Thoracic aorta (tissue), 2 donors: Measurements from ENCODE around the gene PPARG. TPM values are rescaled to one million over a fixed set of nuclear protein-coding genes. Genes with fewer than 3 reads are reported as not detected.

ENCODE experiments used
- ATAC-seq: fragments of 150-250 bp; one replicate; pipeline ENCODE4 v1.8.0; 2017; ENCODE audit warnings: low read depth; ENCODE audit not compliant: insufficient number of reproducible peaks, low FRiP score
- DNase-seq: peaks from one replicate; pipeline ENCODE4 v3.0.0-alpha.2; 2020; ENCODE audit warnings: low spot score
- H3K27ac ChIP-seq, 2 donors: fragments of 200-600 bp; sonication (generic); 1 replicate in 1 of 2; 2 replicates in 1 of 2; pipeline ENCODE4 v1.5.1; 2016; ENCODE audit warnings: mild to moderate bottlenecking in 2 of 2, moderate library complexity in 2 of 2
- H3K27me3 ChIP-seq: fragments of 200-600 bp; sonication (generic); replicated peaks from 2 replicates; pipeline ENCODE4 v1.6.0; 2016; ENCODE audit warnings: mild to moderate bottlenecking; ENCODE audit not compliant: insufficient read depth
- H3K36me3 ChIP-seq: fragments of 200-600 bp; sonication (generic); one replicate; pipeline ENCODE4 v1.5.1; 2016
- H3K4me1 ChIP-seq, 2 donors: fragments of 200-600 bp; sonication (generic); 1 replicate in 1 of 2; 2 replicates in 1 of 2; pipeline versions ENCODE4 v1.5.1 to v1.6.0; 2016; ENCODE audit warnings: low read depth in 2 of 2, mild to moderate bottlenecking in 1 of 2; ENCODE audit not compliant: control insufficient read depth in 1 of 2
- H3K4me3 ChIP-seq: fragments of 200-600 bp; sonication (generic); 2 replicates; pipeline ENCODE4 v1.5.1; 2016; ENCODE audit warnings: mild to moderate bottlenecking
- H3K9me3 ChIP-seq: fragments of 200-600 bp; sonication (generic); 2 replicates; pipeline ENCODE4 v1.5.1; 2016
- total RNA-seq, 2 donors: library from RNA; depleted of rRNA; stranded (reverse); fragments of >200 nt; gene quantifications; one replicate each; pipeline versions ENCODE4 v1.1.0 to v1.2.3, GENCODE V29; 2016
- TF ChIP-seq, protein P1 (sequence below): fragments of 200-600 bp; sonication (generic); IDR thresholded peaks from one replicate; pipeline ENCODE4 v1.5.1; 2019; ENCODE audit warnings: antibody characterized with exemption

PPARG gene
- total RNA-seq, 2 donors from 2014 or later: 8.5 to 13.1 TPM

DNA sequence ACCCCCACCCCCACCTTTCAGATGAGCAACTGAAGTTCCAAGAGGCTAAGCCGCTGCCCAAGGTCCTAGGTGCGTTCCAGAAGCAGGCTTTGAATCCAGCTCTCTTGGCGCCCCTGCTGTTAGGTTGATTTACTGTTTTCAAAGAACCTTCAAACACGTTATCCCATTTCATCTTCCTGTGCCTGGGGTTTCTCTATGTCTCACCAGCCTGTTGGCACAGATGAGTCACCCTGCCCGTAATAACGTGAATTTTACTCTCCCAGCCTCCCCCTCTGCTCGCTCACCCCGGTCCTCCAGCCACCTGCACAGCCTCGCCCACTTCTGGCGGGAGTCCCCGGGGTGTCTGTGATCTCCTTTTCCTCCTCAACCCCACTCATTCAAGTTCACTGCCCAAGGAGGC lies 182.4 kb downstream of the PPARG start:
- DNase-seq: no peak
- Histone ChIP-seq H3K27me3 (no peaks in the 10 kb centered on the region), H3K4me3 (no peak overlapping the region), H3K4me1 (peaks cover 6 to 7% of the 10 kb centered on the region in 2 donors), H3K27ac (no peak overlapping the region), H3K9me3 (no peaks in the 10 kb centered on the region), H3K36me3 (no peaks in the 10 kb centered on the region)
- no peak for ATAC-seq
- TF ChIP-seq, protein P1, sequence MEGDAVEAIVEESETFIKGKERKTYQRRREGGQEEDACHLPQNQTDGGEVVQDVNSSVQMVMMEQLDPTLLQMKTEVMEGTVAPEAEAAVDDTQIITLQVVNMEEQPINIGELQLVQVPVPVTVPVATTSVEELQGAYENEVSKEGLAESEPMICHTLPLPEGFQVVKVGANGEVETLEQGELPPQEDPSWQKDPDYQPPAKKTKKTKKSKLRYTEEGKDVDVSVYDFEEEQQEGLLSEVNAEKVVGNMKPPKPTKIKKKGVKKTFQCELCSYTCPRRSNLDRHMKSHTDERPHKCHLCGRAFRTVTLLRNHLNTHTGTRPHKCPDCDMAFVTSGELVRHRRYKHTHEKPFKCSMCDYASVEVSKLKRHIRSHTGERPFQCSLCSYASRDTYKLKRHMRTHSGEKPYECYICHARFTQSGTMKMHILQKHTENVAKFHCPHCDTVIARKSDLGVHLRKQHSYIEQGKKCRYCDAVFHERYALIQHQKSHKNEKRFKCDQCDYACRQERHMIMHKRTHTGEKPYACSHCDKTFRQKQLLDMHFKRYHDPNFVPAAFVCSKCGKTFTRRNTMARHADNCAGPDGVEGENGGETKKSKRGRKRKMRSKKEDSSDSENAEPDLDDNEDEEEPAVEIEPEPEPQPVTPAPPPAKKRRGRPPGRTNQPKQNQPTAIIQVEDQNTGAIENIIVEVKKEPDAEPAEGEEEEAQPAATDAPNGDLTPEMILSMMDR: no peak

DNA sequence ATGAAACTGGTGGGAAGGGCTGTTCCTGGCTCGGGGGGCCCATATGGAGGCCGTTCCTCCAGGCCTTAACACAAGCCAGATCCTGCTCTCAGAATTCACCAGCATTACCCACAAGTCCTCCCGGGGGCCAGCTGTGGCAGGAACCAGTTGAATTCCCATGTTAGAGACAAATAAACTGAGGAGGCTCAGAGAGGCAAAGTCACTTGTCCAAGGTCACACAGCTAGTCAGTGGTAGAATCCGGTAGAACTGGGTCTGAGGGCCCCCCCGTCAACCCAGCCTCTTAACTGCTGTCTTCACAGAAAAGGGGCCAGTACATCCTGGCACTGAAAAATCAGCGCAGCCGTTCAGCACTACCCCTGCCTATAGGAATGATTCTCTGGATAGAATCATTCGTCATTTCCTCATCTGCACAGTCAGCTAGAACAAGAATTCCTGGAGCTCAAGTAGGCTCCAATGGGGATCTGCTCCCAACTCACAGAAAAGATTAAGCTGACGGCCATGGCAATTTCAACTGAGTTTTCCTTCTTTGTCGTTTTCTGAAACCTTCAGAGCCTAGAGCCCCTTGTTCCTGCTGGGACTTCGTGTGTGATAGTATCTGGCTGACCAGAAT lies 183.2 kb downstream of the PPARG start:
- Histone ChIP-seq H3K27ac (no peak overlapping the region), H3K4me3 (no peak overlapping the region), H3K27me3 (no peaks in the 10 kb centered on the region), H3K4me1 (peaks cover 12% of the 10 kb centered on the region in 2 donors), H3K9me3 (no peaks in the 10 kb centered on the region), H3K36me3 (no peaks in the 10 kb centered on the region)
- DNase-seq (no peak), ATAC-seq (no peak)
- TF ChIP-seq, protein P1: no peak

DNA sequence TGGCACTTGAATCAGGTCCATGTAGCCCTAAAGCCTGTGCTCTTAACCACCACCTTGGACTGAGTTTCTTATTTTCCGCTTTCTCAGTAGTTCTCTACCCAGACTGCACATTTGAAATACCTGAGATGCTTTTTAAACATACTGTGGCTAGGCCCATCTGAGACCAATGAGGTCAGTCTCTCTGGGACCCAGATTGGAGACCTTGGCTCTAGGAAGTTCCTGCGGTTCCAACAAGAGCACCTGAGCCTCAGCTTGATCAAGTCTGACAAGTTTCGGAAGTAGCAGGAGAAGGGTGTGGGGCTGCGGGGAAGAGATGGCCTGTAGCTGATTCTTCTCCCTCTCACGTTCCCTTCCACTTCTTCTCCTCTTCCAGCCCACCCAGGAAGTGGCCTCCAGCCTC lies 183.9 kb downstream of the PPARG start:
- no peak overlapping the region for H3K27ac ChIP-seq
- TF ChIP-seq, protein P1: no peak
- DNase-seq: no peak
- no peaks in the 10 kb centered on the region for H3K36me3 ChIP-seq
- no peak overlapping the region for H3K4me3 ChIP-seq
- no peak for ATAC-seq
- no peaks in the 10 kb centered on the region for H3K9me3 ChIP-seq
- H3K4me1 ChIP-seq: peaks cover 12% of the 10 kb centered on the region in 2 donors
- H3K27me3 ChIP-seq: no peaks in the 10 kb centered on the region

DNA sequence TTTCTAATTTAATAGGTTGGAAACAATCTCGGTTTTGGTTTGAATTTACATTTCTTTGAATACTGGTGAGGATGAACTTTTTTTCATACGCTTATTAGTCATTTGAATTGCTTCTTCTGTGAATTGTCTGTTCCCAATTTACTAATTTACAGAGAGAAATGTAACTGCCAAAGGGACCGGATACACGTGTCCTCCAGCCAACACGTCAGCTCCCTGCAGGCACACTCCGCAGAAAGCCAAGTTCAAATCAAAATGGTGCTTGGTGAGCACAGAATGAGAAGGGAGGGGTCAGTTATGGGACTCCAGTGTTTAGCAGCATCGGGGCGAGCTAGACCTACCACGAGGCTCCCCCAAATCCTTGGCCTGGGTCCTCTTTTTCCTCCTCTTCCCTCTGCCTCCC lies 184.6 kb downstream of the PPARG start:
- Histone ChIP-seq H3K9me3 (no peaks in the 10 kb centered on the region), H3K4me1 (peaks cover 12% of the 10 kb centered on the region in 2 donors), H3K27ac (no peak overlapping the region), H3K36me3 (no peaks in the 10 kb centered on the region), H3K27me3 (no peaks in the 10 kb centered on the region), H3K4me3 (no peak overlapping the region)
- TF ChIP-seq, protein P1: no peak
- DNase-seq (no peak), ATAC-seq (no peak)

DNA sequence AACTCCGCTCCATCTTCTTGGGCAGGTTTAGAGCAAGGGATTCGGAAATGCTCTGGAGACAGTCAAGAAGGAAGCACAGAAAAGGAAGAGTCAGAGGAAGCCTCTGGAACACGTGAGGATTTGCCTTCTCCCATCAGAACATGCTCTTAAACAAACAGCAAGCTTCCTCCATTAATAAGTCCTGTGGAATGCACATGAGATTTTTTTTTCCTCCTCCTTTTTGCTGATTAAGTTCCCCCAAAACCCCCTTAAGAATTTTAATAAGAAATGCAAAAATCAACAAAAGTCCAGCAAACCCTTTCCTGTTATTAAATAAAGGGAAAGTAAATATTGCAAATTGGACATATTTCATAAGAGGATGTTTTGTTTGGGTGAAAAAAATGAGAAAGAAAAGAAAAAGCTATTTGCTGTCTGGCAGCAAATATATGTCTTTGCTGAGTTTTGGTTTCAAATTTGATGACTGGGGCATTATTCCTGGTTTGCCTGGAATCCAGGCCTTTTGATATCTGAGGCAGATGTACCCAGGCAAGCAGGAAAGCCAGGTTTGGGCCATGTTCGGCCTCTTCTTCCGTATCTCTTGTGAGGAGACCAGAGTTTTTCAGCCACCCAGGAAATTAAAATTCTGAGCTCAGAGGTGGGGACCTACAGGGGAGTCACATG lies 187.5 kb downstream of the PPARG start:
- ATAC-seq (no peak), DNase-seq (no peak)
- TF ChIP-seq, protein P1: no peak
- Histone ChIP-seq H3K4me3 (no peak overlapping the region), H3K4me1 (peaks cover 12% of the 10 kb centered on the region in 2 donors), H3K36me3 (no peaks in the 10 kb centered on the region), H3K27ac (no peak overlapping the region), H3K9me3 (no peaks in the 10 kb centered on the region), H3K27me3 (no peaks in the 10 kb centered on the region)
